Measurements from ENCODE around the gene DAPK1. TPM values are rescaled to one million over a fixed set of nuclear protein-coding genes. Genes with fewer than 3 reads are reported as not detected.

DAPK1 gene
- total and polyA plus RNA-seq, 10 of the 15 experiments (the other 5 are each of a cell fraction or from before 2014, with no cell fraction given) = 8.2 to 94.7 (median 51.6) TPM

- peak overlapping the region; percentile 23; the same call in 1 of the 2 replicates for H3K4me3 ChIP-seq
- SMC1A ChIA-PET (ENCODE audit: uncharacterized antibody, unreplicated experiment) = interaction anchor here (0.9 to 3.4 kb wide), 6 partner anchors 12 to 166 kb away, joined by 3 to 16 read pairs (median 3); no protein-coding TSS in a partner anchor
- BruUV-seq (replicated peaks) = no TSS peak
- in situ Hi-C loops (cut with MboI) = no loop called here
- POLR2A ChIA-PET = interaction anchor here (1.2 to 1.4 kb wide), 2 partner anchors 14 to 19 kb away, joined by 5 to 6 read pairs; no protein-coding TSS in a partner anchor
- H3K27ac ChIP-seq (ENCODE audit: control insufficient read depth, insufficient read depth) = peak overlapping the region; percentile 7; the same call in 1 of the 2 replicates
- H3K36me3 ChIP-seq (ENCODE audit: control insufficient read depth in 2 of 2, insufficient read depth in 2 of 2, low read length in 1 of 2) = peaks cover 0 to 15% of the 10 kb centered on the region in 2 experiments; a peak in 2 of 4 replicates
- H3K9me3 ChIP-seq (replicated peaks; ENCODE audit: control insufficient read depth, insufficient read depth, low read length) = no peaks in the 10 kb centered on the region
- TF ChIP-seq MYB (IDR thresholded peaks at IDR 0.05; ENCODE audit: borderline replicate concordance, low read depth, low read length) (no peak), NKRF (conservative IDR thresholded peaks at IDR 0.05) (no peak), MEF2A (IDR thresholded peaks at IDR 0.05; ENCODE audit: insufficient read depth, low read depth, low read length) (no peak), MTA2 (IDR thresholded peaks at IDR 0.05; ENCODE audit: low read depth) (no peak), ZZZ3 (IDR thresholded peaks at IDR 0.05; ENCODE audit: control insufficient read depth, insufficient read length, low read depth) (no peak), PAX5 (IDR thresholded peaks at IDR 0.05; ENCODE audit: borderline replicate concordance, low read depth, low read length) (no peak), ESRRA (IDR thresholded peaks at IDR 0.05; ENCODE audit: low read length) (no peak), RELB (IDR thresholded peaks at IDR 0.05; ENCODE audit: low read depth) (no peak), FOXM1 (IDR thresholded peaks at IDR 0.05; ENCODE audit: low read depth, low read length) (no peak), ZNF217 (IDR thresholded peaks at IDR 0.05) (no peak)
- no peaks in the 10 kb centered on the region for H3K27me3 ChIP-seq (replicated peaks in 1 of 2; ENCODE audit: control insufficient read depth in 2 of 2, insufficient read depth in 2 of 2, low read length in 1 of 2)
- H2AFZ ChIP-seq (ENCODE audit: control insufficient read depth, low read depth, low read length) = no peak overlapping the region
- intact Hi-C loops (cut with micrococcal nuclease; ENCODE audit: unreplicated experiment) = loop anchor here (5.0 to 10.0 kb wide), 2 partner anchors 158 to 1149 kb away; partner anchors contain the start of gene TUT7
- H4K20me1 ChIP-seq (ENCODE audit: control insufficient read depth, insufficient read depth) = no peaks in the 10 kb centered on the region
- DNase-seq (ENCODE audit: low read depth, low spot score) = no peak
- peaks cover 55% of the 10 kb centered on the region for H3K79me2 ChIP-seq (ENCODE audit: control insufficient read depth, insufficient read depth, low read length)
- RAD21 ChIA-PET (ENCODE audit: unreplicated experiment) = interaction anchor here (1.3 to 1.5 kb wide), 2 partner anchors 9 to 106 kb away, joined by 3 read pairs; no protein-coding TSS in a partner anchor
- WGBS (ENCODE audit: insufficient coverage, insufficient replicate concordance, low lambda C conversion rate, missing lambda C conversion rate) = 56% methylated on average over 5 of the region's 5 CpGs
- CTCF ChIA-PET = interaction anchor here (1.0 kb wide), 1 partner anchor 40 kb away, joined by 3 read pairs; no protein-coding TSS in a partner anchor
- no peak for FAIRE-seq
- H3K4me1 ChIP-seq (ENCODE audit: control insufficient read depth, insufficient read depth, low read length) = peaks cover 13% of the 10 kb centered on the region
- peak overlapping the region; percentile 27; the same call in 1 of the 2 replicates for H3K4me2 ChIP-seq (ENCODE audit: control insufficient read depth, insufficient read depth)
- ATAC-seq = no peak
- no peak overlapping the region for H3K9ac ChIP-seq (ENCODE audit: control insufficient read depth, insufficient read depth, low read length)
These were observed 6.3 kb downstream of the DAPK1 start for GRCh38 chr9:87503927-87504326.
